ENCODE measurements around the gene TTC28.

Gene TTC28

GRCh38 chr22:28254396-28254795 lies 425.2 kb downstream of the TTC28 start:
- DNase-seq, result no peak

GRCh38 chr22:28252539-28252938 lies 427.1 kb downstream of the TTC28 start:
- no peak for DNase-seq

- DNase-seq, result no peak
These were observed 429.5 kb downstream of the TTC28 start for GRCh38 chr22:28250036-28250695.

GRCh38 chr22:28249402-28249801 lies 430.2 kb downstream of the TTC28 start:
- no peak for DNase-seq

- DNase-seq, result no peak
These were observed 431.8 kb downstream of the TTC28 start for GRCh38 chr22:28247667-28248363.

- DNase-seq, result no peak
These were observed 432.5 kb downstream of the TTC28 start for GRCh38 chr22:28247136-28247535.

GRCh38 chr22:28246397-28246796 lies 433.2 kb downstream of the TTC28 start:
- no peak for DNase-seq

- DNase-seq, result no peak
These were observed 433.9 kb downstream of the TTC28 start for GRCh38 chr22:28245579-28246224.

- DNase-seq, result no peak
These were observed 434.9 kb downstream of the TTC28 start for GRCh38 chr22:28244757-28245156.

- DNase-seq, result no peak
These were observed 436.1 kb downstream of the TTC28 start for GRCh38 chr22:28243539-28243938.

- no peak for DNase-seq
These were observed 437.9 kb downstream of the TTC28 start for GRCh38 chr22:28241656-28242290.

GRCh38 chr22:28239941-28240340 lies 439.7 kb downstream of the TTC28 start:
- DNase-seq, result no peak

GRCh38 chr22:28237783-28238182 lies 441.9 kb downstream of the TTC28 start:
- DNase-seq, result no peak

- DNase-seq, result no peak
These were observed 442.5 kb downstream of the TTC28 start for GRCh38 chr22:28237112-28237511.

GRCh38 chr22:28232204-28232603 lies 447.4 kb downstream of the TTC28 start:
- no peak for DNase-seq

GRCh38 chr22:28231441-28231840 lies 448.2 kb downstream of the TTC28 start:
- no peak for DNase-seq

GRCh38 chr22:28230671-28231070 lies 449.0 kb downstream of the TTC28 start:
- no peak for DNase-seq

- DNase-seq, result no peak
These were observed 449.8 kb downstream of the TTC28 start for GRCh38 chr22:28229566-28230485.

- DNase-seq, result no peak
These were observed 455.8 kb downstream of the TTC28 start for GRCh38 chr22:28223826-28224225.

GRCh38 chr22:28222976-28223745 lies 456.5 kb downstream of the TTC28 start:
- no peak for DNase-seq

- no peak for DNase-seq
These were observed 457.1 kb downstream of the TTC28 start for GRCh38 chr22:28222571-28222970.

GRCh38 chr22:28222052-28222451 lies 457.6 kb downstream of the TTC28 start:
- no peak for DNase-seq
